ENCODE measurements around the gene SPON1.

The SPON1 gene

GRCh38 chr11:14232652-14233051, 270.1 kb downstream of the SPON1 start:
- peak; percentile 25 for TF ChIP-seq CTCF (IDR thresholded peaks at IDR 0.05; ENCODE audit: insufficient read depth, low read depth, low read length, missing control alignments)
- DNase-seq (ENCODE audit: low read depth): no peak
- H3K4me3 ChIP-seq (ENCODE audit: low read length): no peak overlapping the region

DNA sequence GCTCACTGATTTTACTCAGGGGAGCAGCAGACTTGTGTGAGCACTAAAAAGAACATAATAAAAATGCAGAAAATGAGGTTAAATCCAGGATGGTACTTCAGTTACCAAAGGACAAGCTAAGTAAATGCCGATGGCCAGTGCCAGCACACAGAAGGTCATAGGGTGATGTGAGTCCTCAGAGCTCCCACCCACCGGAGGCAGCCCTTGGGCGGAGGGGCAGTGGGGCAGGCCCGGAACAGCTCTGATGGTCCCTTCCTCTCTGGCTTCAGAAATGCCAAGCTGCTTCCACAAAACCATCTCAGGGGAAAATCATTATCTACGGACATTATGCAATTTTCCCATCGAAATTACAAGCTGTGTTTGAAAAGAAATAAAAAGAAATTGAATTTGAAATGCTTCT, 271.9 kb downstream of the SPON1 start:
- no peak for DNase-seq (ENCODE audit: low read depth)
- TF ChIP-seq CTCF (IDR thresholded peaks at IDR 0.05; ENCODE audit: insufficient read depth, low read depth, low read length, missing control alignments): no peak
- H3K4me3 ChIP-seq (ENCODE audit: low read length): no peak overlapping the region

GRCh38 chr11:14235701-14236100, 273.2 kb downstream of the SPON1 start:
- no peak for TF ChIP-seq CTCF (IDR thresholded peaks at IDR 0.05; ENCODE audit: insufficient read depth, low read depth, low read length, missing control alignments)
- no peak for DNase-seq (ENCODE audit: low read depth)
- H3K4me3 ChIP-seq (ENCODE audit: low read length): no peak overlapping the region

GRCh38 chr11:14237444-14237961, 275.0 kb downstream of the SPON1 start:
- no peak overlapping the region for H3K4me3 ChIP-seq (ENCODE audit: low read length)
- DNase-seq (ENCODE audit: low read depth): no peak
- no peak for TF ChIP-seq CTCF (IDR thresholded peaks at IDR 0.05; ENCODE audit: insufficient read depth, low read depth, low read length, missing control alignments)

- no peak overlapping the region for H3K4me3 ChIP-seq (ENCODE audit: low read length)
- no peak for DNase-seq (ENCODE audit: low read depth)
- TF ChIP-seq CTCF (IDR thresholded peaks at IDR 0.05; ENCODE audit: insufficient read depth, low read depth, low read length, missing control alignments): no peak
Measured at GRCh38 chr11:14240221-14240620, 277.7 kb downstream of the SPON1 start.

DNA sequence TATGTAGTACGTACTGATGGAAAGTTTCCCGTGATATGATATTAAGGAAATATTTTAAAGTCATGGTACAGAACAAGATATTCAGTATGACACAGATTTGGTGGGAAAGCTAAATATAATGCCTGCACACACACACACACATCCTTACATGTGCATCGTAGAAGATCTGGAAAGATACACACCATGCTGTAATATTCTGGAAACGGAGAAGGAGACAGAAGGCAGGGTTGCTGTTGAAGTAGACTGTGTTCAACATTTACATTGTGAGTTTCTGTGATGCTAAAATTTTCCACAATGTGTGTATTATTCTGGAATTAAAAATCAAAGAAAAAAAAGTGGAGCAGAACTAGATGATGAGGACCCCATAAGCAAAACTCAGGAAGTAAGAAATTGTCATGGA, 278.4 kb downstream of the SPON1 start:
- H3K4me3 ChIP-seq (ENCODE audit: low read length): no peak overlapping the region
- no peak for TF ChIP-seq CTCF (IDR thresholded peaks at IDR 0.05; ENCODE audit: insufficient read depth, low read depth, low read length, missing control alignments)
- no peak for DNase-seq (ENCODE audit: low read depth)

DNA sequence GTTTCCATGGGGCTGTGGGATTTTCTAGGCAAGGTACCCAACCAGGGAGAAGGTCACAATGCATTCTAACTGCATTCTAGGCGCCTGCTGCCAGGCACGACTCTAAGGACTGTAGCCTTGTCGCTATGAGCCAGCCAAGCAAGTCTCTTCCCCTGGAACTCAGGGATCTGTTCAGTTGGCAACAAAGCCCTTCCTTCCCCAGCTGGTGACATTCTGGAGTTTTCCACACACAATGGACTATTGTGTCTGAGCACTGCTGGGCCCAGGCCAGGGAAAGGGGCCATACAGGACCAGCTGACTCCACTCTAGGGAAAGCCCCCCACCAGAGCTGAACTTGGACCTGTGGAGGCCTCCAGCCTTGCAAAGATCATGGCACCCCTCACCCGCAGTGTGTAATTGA, 279.7 kb downstream of the SPON1 start:
- no peak for DNase-seq (ENCODE audit: low read depth)
- H3K4me3 ChIP-seq (ENCODE audit: low read length): no peak overlapping the region
- no peak for TF ChIP-seq CTCF (IDR thresholded peaks at IDR 0.05; ENCODE audit: insufficient read depth, low read depth, low read length, missing control alignments)

Data from epithelial cell of esophagus (primary cell).